Measurements from ENCODE around the gene SDK2. TPM values are rescaled to one million over a fixed set of nuclear protein-coding genes. Genes with fewer than 3 reads are reported as not detected.

Gene SDK2
- total and polyA plus RNA-seq, 11 donors, result 0.84 to 4.0 (median 2.6) TPM

GRCh38 chr17:73350864-73351263 lies 293.4 kb downstream of the SDK2 start:
- intact Hi-C loops (cut with DNase I), result no loop called here
- 95 to 99% (median 95%) methylated on average over 5 of the region's 5 CpGs for WGBS, 4 donors
- ATAC-seq (no peak), DNase-seq (no peak)
- no peaks in the 10 kb centered on the region for H3K27me3 ChIP-seq
- H3K27ac ChIP-seq, result peak overlapping the region in 1 of 12 donors; percentile 87
- no peaks in the 10 kb centered on the region for H3K9me3 ChIP-seq
- H3K36me3 ChIP-seq, result no peaks in the 10 kb centered on the region
- peaks cover 0 to 7% (median 0%) of the 10 kb centered on the region in 12 donors for H3K4me1 ChIP-seq
- TF ChIP-seq CTCF (IDR thresholded peaks at IDR 0.05) (no peak), POLR2A (IDR thresholded peaks at IDR 0.05) (no peak)
- no peak overlapping the region for H3K4me3 ChIP-seq

GRCh38 chr17:73349647-73350046 lies 294.6 kb downstream of the SDK2 start:
- intact Hi-C loops (cut with DNase I), result no loop called here
- H3K4me1 ChIP-seq, result peaks cover 0 to 7% (median 0%) of the 10 kb centered on the region in 12 donors
- peak overlapping the region in 2 of 12 donors; percentile 5 to 87 for H3K27ac ChIP-seq
- no peak overlapping the region for H3K4me3 ChIP-seq
- WGBS, 4 donors, result 95 to 97% (median 96%) methylated on average over 8 to 9 of the region's 9 CpGs
- H3K9me3 ChIP-seq, result no peaks in the 10 kb centered on the region
- no peaks in the 10 kb centered on the region for H3K36me3 ChIP-seq
- DNase-seq (no peak), ATAC-seq (no peak)
- no peak for TF ChIP-seq POLR2A (IDR thresholded peaks at IDR 0.05)
- no peak for TF ChIP-seq CTCF (IDR thresholded peaks at IDR 0.05)
- no peaks in the 10 kb centered on the region for H3K27me3 ChIP-seq

- Histone ChIP-seq H3K27me3 (no peaks in the 10 kb centered on the region), H3K36me3 (no peaks in the 10 kb centered on the region), H3K4me1 (peaks cover 0 to 7% (median 0%) of the 10 kb centered on the region in 12 donors), H3K27ac (peak overlapping the region in 2 of 12 donors; percentile 5 to 87), H3K4me3 (no peak overlapping the region), H3K9me3 (no peaks in the 10 kb centered on the region)
- ATAC-seq, result peak in 3 of 4 donors; percentile 8 to 41 (median 37)
- DNase-seq, result no peak
- intact Hi-C loops (cut with DNase I), result no loop called here
- WGBS, 4 donors, result 72 to 83% (median 81%) methylated on average over 2 to 6 of the region's 6 CpGs
- TF ChIP-seq POLR2A (IDR thresholded peaks at IDR 0.05), result no peak
- TF ChIP-seq CTCF (IDR thresholded peaks at IDR 0.05), result no peak
Observed at GRCh38 chr17:73349138-73349537, 295.1 kb downstream of the SDK2 start.

GRCh38 chr17:73348829-73349095 lies 295.5 kb downstream of the SDK2 start:
- Histone ChIP-seq H3K4me3 (no peak overlapping the region), H3K27me3 (no peaks in the 10 kb centered on the region), H3K36me3 (no peaks in the 10 kb centered on the region), H3K9me3 (no peaks in the 10 kb centered on the region), H3K27ac (peak overlapping the region in 1 of 12 donors; percentile 87), H3K4me1 (peaks cover 0 to 9% (median 0%) of the 10 kb centered on the region in 12 donors)
- DNase-seq (no peak), ATAC-seq (no peak)
- 63 to 70% (median 68%) methylated on average over 4 of the region's 4 CpGs for WGBS, 4 donors
- TF ChIP-seq POLR2A (IDR thresholded peaks at IDR 0.05), result no peak
- no peak for TF ChIP-seq CTCF (IDR thresholded peaks at IDR 0.05)
- intact Hi-C loops (cut with DNase I), result no loop called here
